RWPE2 (cell line): ENCODE results near the gene RIC3.

Experiments used
- ATAC-seq: fragments of 200-7000 bp; cut with Tn5 transposase; 3 replicates; pipeline ENCODE4 v1.9.1; 2021; ENCODE audit warnings: low read depth
- DNase-seq: peaks from one replicate; pipeline ENCODE4 v3.0.0-alpha.2; 2020; ENCODE audit warnings: low spot score
- H3K27ac ChIP-seq: fragments of 450-650 bp; 2 replicates; pipeline ENCODE4 v1.5.1; 2017; ENCODE audit warnings: mild to moderate bottlenecking; ENCODE audit not compliant: poor library complexity, severe bottlenecking
- H3K27me3 ChIP-seq: fragments of 250-450 bp; sonication (Bioruptor Pico); 2 replicates; pipeline ENCODE4 v1.5.1; 2021; ENCODE audit warnings: mild to moderate bottlenecking, moderate library complexity; ENCODE audit not compliant: insufficient read depth, poor library complexity, severe bottlenecking
- H3K36me3 ChIP-seq: fragments of 250-450 bp; sonication (Bioruptor Pico); 2 replicates; pipeline ENCODE4 v1.5.1; 2020; ENCODE audit warnings: low read depth, mild to moderate bottlenecking, moderate library complexity
- H3K4me1 ChIP-seq: fragments of 250-450 bp; sonication (Bioruptor Pico); 2 replicates; pipeline ENCODE4 v1.5.1; 2021; ENCODE audit warnings: mild to moderate bottlenecking, moderate library complexity; ENCODE audit not compliant: insufficient read depth, poor library complexity, severe bottlenecking
- H3K4me3 ChIP-seq: fragments of 250-450 bp; sonication (Bioruptor Pico); 2 replicates; pipeline ENCODE4 v1.5.1; 2021; ENCODE audit warnings: mild to moderate bottlenecking, moderate library complexity; ENCODE audit not compliant: severe bottlenecking
- H3K9me3 ChIP-seq: fragments of 250-450 bp; sonication (Bioruptor Pico); 2 replicates; pipeline ENCODE4 v1.5.1; 2021; ENCODE audit warnings: mild to moderate bottlenecking, moderate library complexity; ENCODE audit not compliant: severe bottlenecking
- TF ChIP-seq, protein P1 (sequence below): fragments of 450-650 bp; IDR thresholded peaks from one replicate; pipeline ENCODE4 v1.5.1; 2017; ENCODE audit warnings: mild to moderate bottlenecking, moderate library complexity; ENCODE audit not compliant: poor library complexity, severe bottlenecking

RIC3 gene

GRCh38 chr11:8204596-8204995, 35.8 kb upstream of the RIC3 start:
- no peaks in the 10 kb centered on the region for H3K9me3 ChIP-seq
- no peak overlapping the region for H3K4me3 ChIP-seq
- H3K4me1 ChIP-seq: no peaks in the 10 kb centered on the region
- no peak for DNase-seq
- no peaks in the 10 kb centered on the region for H3K27me3 ChIP-seq
- ATAC-seq: no peak
- no peaks in the 10 kb centered on the region for H3K36me3 ChIP-seq
- H3K27ac ChIP-seq: no peak overlapping the region
- TF ChIP-seq, protein P1, sequence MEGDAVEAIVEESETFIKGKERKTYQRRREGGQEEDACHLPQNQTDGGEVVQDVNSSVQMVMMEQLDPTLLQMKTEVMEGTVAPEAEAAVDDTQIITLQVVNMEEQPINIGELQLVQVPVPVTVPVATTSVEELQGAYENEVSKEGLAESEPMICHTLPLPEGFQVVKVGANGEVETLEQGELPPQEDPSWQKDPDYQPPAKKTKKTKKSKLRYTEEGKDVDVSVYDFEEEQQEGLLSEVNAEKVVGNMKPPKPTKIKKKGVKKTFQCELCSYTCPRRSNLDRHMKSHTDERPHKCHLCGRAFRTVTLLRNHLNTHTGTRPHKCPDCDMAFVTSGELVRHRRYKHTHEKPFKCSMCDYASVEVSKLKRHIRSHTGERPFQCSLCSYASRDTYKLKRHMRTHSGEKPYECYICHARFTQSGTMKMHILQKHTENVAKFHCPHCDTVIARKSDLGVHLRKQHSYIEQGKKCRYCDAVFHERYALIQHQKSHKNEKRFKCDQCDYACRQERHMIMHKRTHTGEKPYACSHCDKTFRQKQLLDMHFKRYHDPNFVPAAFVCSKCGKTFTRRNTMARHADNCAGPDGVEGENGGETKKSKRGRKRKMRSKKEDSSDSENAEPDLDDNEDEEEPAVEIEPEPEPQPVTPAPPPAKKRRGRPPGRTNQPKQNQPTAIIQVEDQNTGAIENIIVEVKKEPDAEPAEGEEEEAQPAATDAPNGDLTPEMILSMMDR: no peak

GRCh38 chr11:8204025-8204424, 35.2 kb upstream of the RIC3 start:
- Histone ChIP-seq H3K27ac (no peak overlapping the region), H3K4me1 (no peaks in the 10 kb centered on the region), H3K4me3 (no peak overlapping the region), H3K27me3 (no peaks in the 10 kb centered on the region), H3K36me3 (no peaks in the 10 kb centered on the region), H3K9me3 (no peaks in the 10 kb centered on the region)
- no peak for ATAC-seq
- no peak for DNase-seq
- TF ChIP-seq, protein P1: no peak

GRCh38 chr11:8203414-8203715, 34.5 kb upstream of the RIC3 start:
- Histone ChIP-seq H3K9me3 (no peaks in the 10 kb centered on the region), H3K4me3 (no peak overlapping the region), H3K27ac (no peak overlapping the region), H3K36me3 (no peaks in the 10 kb centered on the region), H3K4me1 (no peaks in the 10 kb centered on the region), H3K27me3 (no peaks in the 10 kb centered on the region)
- TF ChIP-seq, protein P1: no peak
- no peak for DNase-seq
- ATAC-seq: no peak

DNA sequence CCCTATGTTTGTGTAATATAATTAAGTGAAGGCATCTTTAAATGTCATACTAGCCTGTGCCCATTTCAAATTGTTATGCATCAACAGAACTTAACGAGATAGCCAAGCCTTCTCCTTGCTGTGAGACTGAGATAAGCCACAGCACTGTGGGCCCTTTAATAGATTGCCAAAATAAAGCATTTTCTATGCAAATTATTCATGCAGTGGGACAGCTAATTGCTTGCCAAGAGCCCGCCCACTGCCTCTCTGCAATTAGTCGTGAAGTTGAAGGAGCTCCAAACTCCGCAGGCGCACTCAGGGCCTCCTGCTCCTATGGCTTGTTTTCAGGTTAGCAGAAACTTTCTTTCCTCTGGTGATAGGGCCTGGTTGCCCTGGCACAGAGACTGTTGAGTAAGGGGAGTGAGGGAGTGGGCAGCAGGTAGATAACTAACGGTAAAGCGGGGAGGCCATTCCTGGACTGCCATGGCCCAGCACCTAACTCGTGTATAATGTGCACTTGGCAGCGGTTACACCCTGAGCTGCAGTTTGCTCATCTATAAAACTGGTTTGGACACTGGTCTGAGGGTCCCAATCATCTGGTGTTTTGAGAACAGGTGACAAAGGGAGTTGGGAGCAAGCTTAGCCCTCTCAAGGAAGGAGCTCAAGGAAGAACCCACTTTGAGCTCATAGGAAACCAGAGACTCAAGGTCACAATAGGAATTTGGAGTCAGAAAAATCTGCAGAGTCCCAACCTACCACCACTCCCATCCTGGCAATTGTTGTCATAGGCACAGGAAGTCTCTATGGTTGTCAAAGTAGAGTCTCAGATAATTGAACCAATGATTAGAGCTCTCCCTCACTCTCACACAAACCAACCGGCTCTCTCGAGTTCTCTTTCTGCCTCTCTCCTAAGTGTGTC, 33.9 kb upstream of the RIC3 start:
- ATAC-seq: no peak

More for the DNA sequence above, 33.9 kb upstream of the RIC3 start:
- Histone ChIP-seq H3K27ac (no peak overlapping the region), H3K4me1 (no peaks in the 10 kb centered on the region), H3K36me3 (no peaks in the 10 kb centered on the region), H3K9me3 (no peaks in the 10 kb centered on the region), H3K27me3 (no peaks in the 10 kb centered on the region), H3K4me3 (no peak overlapping the region)
- no peak for DNase-seq
- TF ChIP-seq, protein P1: no peak
